Non-pigmented ciliary epithelial cell (primary cell): ENCODE measurements around the gene RPTOR.

ENCODE experiments used
- DNase-seq: peaks from one replicate; pipeline ENCODE4 v3.0.0-alpha.2; 2010; ENCODE audit warnings: low read depth

RPTOR gene

DNA sequence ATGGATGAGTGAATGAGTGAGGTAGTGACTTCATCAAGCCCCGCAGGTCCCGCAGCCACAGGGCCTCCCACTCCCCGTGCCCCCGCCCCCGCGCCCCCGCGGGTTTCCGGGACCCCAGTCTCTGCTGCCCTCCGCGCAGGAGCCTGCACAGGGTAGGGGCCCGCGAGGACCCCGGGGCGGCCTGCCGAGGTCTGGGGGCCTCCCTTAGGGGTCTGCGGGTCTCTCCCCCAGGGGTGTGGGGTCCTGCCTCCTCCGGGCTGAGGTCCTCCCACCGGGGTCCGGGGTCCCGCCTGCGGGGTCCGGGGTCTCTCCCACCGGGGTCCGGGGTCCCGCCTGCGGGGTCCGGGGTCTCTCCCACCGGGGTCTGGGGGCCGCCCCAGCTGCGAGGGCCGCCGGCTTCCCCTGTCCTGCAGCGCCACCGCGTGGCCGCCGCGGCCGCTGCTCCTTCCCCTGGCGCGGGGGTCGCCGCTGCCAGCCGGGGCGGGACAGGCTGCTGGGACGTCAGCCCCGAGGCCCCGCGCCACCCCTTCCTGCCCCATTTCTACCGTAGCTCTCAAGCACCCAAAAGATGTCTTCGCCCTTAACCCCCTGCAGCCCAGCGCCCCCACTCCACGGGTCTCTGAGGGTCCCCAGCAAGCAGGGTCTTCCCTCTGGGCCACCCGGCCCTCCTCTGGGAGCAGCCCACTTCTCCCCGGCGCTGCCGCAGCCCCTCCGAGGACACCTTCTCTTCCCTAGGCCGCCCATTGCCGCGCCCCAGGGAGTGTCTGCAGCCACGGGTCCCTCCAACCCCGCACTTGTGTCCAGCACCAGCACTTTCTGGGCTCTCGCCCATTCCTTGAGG is 436.6 kb downstream of the RPTOR start:
- DNase-seq, result no peak

DNA sequence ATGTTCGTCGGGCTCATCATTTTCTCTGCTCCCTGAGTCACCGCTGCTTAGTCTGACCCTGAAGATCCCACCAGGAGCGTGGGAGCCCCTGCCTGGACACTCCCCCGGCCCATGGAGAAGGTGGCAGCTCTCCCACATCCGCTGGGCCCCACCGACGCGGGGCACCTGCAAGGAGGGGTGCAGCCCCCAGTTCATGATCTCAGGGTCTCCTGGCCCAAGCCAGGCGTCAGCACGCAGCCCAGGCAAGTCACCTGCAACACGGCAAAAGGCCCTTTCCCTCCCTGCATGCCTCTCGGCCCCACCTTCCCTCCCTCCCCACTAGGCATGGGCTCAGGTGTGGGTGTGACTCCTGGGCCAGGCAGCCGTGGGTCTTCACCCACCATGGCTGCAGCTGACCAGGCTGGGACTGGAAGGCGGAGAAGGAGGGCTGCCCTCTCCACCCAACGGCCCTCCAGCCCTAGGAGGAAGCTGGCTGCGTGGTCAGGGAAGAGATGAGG is 437.3 kb downstream of the RPTOR start:
- no peak for DNase-seq

DNA sequence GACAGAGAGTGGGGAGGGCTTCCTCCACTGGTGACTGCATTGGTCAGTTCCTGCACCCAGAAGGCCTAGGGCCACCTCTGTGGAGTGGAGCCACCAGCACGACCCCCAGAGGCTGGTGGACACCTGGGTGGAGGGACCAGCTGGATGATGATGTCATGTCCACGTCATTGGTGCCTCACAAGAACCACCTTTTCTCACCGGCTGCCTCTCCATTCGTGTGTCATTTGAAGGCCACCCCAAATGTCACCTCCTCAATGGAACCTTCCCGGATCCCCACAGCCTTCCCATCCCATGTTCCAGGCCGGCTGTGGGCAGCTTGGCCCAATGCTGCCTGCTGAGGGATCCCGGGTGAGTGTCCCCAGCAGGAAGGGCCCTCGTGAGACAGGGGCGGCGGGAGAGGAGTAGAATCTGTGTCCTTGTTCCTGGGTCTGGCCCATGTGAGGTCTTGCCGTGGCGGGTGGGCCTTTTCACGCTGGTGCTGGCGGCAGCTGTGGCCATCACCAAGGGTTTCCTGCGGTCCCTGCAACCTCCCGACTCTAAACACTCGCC is 437.9 kb downstream of the RPTOR start:
- DNase-seq, result no peak

DNA sequence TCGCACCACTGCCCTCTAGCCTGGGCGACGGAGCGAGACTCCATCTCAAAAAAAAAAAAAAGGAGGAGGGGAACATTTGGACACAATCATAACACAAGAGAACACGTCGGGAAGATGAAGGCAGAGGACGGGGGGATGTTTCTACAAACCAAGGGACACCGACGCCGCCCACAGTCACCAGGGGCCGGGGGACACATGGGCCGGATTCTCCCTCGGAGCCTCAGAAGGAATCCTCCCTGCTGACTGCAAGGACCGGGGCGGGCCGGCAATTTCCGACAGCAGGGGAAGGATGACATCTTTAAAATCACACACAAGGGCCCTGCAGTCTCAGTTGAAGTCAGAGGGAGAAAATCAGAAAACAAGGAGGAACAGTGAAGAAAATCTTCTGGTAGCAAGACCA is 438.9 kb downstream of the RPTOR start:
- DNase-seq, result no peak

DNA sequence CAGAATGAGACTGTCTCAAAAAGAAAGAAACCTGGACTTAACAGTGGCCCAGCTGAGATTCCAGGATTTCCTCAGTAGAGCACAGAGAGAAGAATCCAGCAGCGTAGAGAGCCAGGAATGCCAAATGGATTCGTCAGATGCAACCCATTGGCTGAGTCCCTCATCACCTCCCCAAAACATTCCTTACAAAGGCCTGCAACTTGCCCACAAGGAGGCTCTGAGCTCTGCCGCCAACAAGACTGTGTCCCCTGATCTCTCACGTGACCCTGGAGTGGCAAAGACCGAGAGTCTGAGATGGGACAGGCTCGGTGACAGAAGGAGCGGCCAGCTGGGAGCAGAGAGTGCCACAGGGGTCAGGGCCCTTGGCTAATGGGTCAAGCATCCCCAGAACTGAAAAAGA is 440.1 kb downstream of the RPTOR start:
- peak; percentile 67 for DNase-seq

DNA sequence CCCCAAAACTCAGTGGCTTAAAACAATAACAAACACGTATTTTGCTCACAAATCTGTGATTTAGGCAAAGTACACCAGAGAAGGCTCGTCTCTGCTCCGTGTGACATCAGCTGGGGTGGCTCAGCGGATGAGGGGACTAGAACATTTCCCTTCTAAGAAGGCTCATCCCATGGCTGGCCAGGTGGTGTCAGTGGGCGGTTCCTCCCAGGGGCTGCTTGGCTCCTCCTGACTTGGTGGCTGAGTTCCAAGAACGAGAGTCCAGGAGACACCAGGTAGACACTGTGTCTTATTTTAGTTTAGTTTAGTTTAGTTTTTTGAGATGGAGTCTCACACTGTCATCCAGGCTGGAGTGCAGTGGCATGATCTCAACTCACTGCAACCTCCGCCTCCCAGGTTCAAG is 441.4 kb downstream of the RPTOR start:
- DNase-seq, result no peak

DNA sequence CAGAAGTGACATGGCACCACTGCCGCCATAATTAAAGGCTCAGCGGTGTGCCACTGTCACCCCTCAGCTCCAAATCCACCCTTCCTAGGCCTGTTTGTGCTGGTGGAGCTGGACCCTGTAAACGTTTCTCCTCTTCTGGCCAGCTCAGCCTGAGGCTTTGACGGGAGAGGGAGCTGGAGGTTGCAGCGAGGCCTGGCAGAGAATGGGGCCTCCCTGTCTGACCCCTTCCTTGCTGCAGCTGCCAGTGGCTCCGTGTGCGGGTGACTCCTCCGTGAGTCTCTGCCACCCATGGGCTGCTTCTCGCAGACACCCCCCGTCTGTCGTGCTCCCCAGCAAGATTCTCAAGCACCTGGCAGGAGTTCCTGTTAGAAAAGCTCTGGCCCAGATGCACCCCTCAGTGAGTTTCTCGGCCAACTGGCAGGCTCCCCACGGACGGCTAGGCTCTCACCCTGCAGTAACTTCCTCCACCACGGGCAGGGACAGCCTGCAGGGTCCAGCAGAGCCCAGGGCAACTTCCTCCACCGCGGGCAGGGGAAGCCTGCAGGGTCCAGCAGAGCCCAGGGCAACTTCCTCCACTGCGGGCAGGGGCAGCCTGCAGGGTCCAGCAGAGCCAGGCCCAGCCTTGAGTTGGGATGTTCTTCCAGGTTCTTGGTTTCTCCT is 442.3 kb downstream of the RPTOR start:
- DNase-seq, result no peak

DNA sequence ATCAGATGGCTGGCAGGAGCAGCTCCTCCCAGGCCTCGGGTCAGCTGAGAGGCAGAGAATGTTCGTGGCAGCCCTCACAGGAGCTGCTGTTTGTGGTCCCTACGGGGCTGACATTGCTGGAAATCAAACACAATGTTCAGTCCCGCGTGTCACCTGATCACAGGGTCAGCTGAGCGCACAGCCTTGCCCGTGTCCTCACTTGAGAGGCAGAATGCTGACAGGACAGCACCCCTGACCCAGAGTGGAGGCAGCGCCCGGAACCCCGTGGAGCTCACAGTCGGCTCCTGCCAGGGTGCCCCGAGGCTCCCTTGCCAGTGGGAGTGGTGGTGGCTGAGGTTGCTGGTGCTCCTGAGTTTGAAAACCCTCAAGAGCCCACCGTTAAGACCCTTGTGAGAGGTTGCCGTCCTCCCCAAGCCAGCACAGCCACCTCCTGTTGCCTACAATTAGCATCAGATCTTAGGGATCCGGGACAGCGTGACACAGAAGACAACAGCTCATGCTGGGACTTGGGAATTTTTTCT is 443.4 kb downstream of the RPTOR start:
- DNase-seq, result no peak

DNA sequence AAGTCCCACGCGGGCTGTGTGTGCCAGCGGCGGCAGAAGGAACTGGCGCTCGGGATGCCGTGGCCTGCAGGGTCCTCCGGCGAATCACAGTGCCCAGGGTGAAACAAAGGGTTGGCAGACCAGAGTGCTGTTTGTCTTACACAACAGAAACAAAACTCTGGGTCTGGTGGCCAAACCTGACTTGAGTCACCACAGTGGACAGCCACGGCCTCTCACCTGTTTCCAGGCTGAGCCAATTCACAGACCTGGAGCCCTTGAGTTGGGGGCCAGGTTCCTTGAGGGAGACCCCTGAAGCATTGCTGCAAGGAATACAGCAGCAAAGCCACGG is 444.9 kb downstream of the RPTOR start:
- no peak for DNase-seq

DNA sequence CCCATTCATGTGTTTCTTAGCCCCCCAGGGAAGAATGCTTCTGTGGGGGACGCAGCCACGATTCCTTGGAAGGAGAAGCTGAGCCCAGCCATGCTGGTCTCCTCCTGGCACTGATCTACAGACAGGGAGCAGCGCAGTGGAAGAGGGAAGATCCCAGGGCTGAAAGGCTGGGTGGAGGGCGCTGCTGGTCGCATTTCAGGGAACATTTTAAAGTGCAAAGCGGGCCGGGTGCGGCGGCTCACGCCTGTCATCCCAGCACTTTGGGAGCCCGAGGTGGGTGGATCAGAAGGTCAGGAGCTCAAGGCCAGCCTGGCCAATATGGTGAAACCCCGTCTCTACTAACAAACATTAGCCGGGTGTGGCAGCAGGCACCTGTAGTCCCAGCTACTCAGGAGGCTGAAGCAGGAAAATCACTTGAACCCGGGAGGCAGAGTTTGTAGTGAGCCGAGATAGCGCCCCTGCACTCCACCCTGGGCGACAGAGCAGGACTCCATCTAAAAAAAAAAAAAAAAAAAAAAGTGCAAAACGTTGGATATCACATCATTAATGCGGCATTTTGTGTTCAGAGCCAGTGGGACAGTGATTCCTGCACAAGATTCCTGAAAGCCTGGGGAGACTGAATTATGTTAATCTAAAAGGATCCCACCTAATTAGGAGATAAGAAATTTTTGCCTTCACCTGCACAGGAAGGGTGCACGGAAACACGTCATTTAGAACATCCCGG is 446.4 kb downstream of the RPTOR start:
- no peak for DNase-seq

DNA sequence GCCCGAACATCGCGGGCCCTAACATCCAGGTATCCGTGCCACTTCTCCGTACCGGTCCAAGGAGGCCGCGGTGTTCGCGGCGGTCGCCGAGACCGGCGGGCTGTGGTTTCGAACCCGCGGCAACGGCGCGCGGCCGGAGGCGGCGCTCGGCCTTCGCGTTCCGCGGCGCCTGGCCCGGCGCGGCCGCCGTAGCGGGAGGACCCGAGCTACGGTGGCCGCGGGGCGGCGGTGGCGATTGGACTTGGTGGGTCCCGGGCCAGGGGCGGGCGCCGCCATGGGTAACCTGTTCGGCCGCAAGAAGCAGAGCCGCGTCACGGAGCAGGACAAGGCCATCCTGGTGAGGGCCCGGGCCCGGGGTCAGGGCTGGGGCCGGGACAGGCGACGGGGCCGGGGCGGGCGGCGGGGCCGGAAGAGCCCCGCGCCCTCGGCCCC is 447.0 kb downstream of the RPTOR start, which contains the start of gene CHMP6:
Gene CHMP6 (plus strand): TSS at position 197 of the 432 bp plus-strand sequence. CDS start 78 bp downstream, at position 275.
- no peak for DNase-seq

DNA sequence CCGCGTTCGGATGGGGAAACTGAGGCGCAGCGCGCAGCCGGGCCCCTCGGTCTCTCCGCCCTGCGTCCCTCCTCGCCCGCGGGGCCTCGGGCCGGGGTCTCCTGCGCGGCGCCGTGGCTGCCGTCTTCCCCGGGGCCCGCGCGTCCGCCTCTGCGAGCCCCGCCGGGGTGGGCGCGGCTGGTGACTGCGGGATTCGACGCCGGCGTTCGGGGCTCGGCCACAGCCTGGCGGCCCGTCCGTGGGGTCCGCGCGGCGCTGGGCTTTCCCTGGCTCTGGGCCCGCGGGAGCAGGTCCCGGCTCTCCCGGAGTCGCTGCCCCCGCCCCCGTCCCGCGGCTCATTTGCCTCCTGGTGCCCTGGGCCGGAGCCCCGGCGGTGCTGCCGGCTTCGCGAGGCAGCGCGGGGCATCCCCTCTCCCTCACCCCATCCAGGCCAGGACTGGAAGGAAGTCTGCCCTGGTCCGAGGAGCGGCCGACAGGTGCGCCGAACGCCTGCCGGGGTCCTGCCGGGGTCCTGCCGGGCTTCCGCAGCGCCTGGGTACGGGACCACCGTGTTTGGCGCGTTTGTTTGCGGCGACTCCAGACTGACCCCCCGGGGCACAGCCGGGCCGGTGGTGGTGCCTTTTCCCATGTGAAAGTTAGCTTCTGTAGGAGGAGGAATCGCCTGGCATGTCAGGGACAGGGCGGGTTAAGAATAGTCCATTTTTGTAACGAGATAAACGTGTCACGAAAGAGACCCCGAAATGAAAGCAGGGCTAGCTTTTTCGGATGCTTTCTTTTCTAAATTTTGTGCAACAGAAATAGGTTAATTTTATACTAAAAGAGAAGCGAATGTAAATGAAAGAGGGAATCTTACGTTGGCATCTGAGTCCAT is 447.7 kb downstream of the RPTOR start:
- no peak for DNase-seq

DNA sequence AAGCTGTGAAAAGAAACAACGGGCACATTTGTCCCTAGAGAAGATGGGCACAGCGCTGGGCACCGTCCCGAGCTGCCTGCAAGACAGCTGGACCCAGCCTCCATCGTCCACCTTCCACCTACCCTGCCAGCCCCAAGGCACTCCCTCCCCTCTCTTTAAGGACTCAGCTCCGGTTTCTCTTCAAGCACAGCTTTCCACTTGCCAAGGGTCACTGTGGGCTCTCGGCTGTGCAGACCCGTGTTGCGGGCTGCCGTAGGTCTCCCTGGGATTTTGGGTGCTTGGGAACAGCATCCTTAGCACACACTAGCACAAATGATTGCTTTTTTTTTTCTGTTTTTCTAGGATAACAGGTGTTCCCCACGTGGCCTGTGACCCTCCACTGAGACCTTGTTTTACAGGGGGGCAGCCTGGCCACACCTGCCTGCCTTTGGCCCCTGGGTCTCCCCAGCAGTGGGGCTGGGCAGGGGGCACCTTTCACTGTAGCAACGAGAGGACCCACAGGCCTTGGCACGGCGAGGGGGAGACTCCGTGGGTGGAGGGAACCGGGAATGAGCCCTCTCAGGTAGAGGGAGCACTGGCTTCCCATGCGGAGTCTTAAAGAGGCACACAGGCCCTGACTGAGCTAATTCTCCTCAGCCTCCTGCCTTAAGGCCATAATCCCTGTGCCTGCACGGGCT is 448.4 kb downstream of the RPTOR start:
- DNase-seq, result no peak

DNA sequence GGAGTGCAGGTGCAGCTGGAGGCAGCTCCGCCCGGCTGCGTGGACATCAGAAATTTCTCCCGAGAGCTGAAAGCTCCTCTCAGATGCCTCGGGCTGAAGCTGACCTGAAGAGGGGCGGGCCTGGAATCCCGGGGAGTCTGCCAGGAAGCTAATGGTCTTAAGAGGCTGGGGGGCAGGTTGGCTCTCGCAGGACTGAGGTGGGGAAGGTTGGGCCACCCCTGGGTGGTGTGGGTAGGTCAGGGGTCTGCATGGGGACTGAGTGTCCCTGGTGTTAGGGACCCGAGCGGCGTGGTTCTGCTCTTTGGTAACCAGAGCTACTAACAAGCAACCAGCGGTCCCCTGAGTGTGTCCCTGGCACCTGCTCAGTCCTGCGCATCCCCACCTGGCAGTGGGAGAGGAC is 450.5 kb downstream of the RPTOR start:
- DNase-seq, result no peak

DNA sequence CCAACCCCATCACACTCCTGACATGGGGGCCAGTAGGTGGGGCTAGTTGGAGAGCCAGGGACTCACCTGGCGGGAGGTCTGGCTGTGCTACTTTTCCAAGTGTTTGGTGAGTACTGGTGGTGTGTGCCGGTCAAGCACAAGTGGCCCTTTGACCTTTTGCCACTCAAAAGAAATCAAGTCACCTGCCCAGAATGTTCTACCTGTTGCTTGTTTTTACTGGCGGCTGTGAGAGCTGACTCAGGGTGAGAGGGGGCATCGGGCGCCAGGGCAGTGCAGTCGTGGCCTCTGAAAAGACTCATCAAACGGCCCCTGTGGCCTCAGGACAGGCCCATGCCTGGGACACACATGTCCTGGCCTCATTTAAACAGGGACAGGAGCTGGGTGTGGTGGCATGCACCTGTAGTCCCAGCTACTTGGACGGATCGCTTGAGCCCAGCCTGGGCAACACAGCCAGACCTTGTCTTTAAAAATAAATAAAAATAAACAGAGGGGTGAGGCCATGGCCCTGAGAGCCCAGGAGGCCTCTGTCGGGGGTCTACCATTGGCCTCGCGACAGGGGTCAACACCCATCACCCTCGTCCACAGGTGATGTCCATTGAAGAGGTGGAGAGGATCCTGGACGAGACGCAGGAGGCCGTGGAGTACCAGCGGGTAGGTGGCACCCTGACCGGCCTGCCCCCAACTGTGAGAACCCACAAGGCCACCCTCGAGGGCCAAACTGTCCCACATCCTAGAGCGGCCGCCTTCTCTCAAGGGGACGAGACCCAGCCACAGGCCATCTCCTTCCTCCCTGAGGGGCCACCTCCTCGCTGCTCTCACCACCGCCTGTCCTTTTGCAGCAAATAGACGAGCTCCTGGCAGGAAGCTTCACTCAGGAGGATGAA is 452.0 kb downstream of the RPTOR start:
- no peak for DNase-seq

DNA sequence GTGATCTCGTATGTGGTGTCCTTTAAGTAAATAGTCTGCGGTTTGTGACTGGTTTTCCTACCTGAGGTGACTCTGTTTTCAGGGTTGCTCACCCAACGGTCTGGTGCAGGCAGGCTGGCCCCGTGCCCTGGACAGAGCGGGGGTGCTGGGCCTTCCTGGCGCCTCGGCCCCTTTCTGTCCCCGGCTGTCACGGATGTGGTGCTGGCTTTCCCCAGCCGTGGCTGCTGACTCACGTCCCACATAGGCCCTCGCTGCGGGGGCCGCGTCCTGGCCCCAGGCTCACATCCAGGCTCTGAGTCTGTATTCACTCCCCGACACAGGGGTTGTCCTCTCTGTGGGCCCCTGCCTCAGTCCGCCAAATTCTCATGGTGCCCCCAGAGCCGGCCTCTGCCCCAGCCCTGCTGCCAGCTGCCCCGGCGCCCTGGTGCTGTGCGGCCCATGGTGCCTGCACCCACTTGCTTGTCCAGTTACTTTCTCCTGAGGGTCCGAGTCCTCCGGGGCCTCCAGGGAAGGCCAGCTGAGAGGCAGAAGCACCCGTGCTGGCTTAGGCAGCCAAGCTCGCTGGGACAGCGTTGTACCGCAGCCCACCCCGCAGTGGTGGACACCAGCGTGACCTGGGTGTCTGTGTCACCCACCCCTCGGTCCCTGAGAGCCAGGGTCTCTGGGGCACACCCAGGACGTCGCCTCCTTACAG is 452.9 kb downstream of the RPTOR start:
- no peak for DNase-seq

DNA sequence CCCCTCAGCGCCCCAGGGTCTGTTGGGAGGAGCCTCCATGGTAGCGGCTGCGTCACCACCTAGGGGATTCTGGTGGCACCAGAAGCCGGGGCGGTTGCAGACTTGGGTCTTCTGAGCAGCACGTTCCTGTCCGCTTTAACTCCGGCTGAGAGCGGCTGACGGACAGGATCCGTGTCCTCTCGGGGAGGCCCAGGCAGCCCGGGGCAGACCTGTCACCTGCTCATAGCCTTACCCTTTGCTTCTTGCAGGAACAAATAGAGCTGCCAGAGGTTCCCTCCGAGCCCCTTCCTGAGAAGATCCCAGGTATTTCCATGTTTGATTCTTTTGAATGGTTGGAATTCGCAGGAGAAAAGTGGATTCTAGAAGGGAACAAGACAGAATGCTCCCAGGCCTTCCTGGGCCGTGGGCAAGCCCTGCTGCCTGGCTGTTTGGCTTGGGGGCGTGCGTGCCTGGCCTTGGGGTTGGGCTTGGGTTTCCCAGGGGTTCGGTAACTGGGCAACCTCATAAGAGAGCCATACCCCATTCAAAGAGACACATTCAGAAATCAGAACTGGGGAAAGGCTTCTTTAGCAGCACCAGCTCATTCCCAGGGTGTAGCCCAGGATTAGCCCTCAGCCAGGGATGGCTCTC is 453.6 kb downstream of the RPTOR start:
- DNase-seq, result no peak

DNA sequence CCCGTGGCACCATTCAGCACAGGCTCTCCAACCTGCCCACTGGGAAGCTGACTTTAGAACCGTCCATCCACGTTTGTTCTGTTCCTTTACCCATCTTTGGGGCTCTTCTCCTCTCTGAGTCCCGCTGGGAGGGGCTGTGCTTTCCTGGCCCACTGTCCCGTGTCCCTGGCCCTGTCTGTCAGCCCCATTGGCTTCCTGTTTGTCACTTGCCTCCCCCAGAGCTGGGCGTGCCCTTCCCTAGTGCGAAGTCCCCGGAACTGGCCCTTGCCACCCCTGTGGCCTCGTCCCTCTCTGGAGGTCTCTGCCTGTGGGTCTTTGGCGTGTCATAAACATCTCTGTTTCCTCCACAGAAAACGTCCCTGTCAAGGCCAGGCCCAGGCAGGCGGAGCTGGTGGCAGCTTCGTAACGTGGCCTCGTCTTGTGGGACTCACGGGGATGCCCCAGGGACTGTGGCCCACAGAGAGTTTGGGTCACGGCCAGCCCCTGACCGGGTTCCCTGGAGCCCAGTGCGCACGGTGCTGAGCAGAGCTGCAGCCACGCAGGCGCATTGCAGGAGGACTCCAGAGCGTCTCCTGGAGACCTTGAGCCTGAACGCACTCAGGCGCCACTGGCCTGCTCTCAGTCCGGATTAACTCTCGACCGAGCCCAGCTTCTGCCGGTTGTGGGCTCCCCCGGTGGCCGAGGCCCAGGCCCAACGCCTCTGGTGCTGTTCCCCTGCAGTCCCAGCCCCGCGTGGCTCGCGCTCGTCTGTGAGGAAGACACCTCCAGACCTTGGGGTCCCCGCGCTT is 454.3 kb downstream of the RPTOR start:
- DNase-seq, result no peak
